ENCODE measurements around the gene ALG2. TPM values are rescaled to one million over a fixed set of nuclear protein-coding genes. Genes with fewer than 3 reads are reported as not detected.

The ALG2 gene
- total RNA-seq, 1 donor from 2014 or later = 25.0 TPM

DNA sequence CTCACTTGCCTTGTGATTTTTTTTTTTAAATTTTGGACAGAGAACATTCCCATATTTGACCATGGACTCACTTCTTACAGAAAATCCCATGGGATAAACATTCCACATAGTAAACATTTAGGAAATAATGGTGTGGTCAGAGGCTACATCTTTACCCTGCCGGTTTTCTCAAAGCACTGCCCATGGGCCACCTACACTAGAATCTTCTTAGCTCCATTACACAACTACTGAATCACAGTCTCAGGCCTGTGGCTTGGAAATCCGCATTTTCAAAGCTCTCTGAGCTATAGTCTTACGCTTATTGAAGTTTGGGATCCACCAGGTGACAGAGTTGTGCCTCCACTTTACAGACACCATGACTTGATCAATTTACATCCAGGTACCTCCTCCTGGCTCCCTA, 39.4 kb downstream of the ALG2 start:
- no peak overlapping the region for H3K4me3 ChIP-seq
- H3K4me1 ChIP-seq = no peaks in the 10 kb centered on the region
- H3K9ac ChIP-seq = no peak overlapping the region
- no peak for DNase-seq (ENCODE audit: low spot score)
- Mint-ChIP-seq H3K36me3 (no peaks in the 10 kb centered on the region), H3K4me1 (peaks cover 8% of the 10 kb centered on the region), H3K9me3 (no peaks in the 10 kb centered on the region), H3K4me3 (no peak overlapping the region), H3K27me3 (ENCODE audit: insufficient read depth, low read depth) (peaks cover 5% of the 10 kb centered on the region), H3K27ac (no peak overlapping the region)
- H2AFZ ChIP-seq (replicated peaks) = no peak overlapping the region
- no peaks in the 10 kb centered on the region for H3F3A ChIP-seq (ENCODE audit: low read depth)
- no peaks in the 10 kb centered on the region for H3K9me3 ChIP-seq (ENCODE audit: low read depth)
- TF ChIP-seq, protein P1, sequence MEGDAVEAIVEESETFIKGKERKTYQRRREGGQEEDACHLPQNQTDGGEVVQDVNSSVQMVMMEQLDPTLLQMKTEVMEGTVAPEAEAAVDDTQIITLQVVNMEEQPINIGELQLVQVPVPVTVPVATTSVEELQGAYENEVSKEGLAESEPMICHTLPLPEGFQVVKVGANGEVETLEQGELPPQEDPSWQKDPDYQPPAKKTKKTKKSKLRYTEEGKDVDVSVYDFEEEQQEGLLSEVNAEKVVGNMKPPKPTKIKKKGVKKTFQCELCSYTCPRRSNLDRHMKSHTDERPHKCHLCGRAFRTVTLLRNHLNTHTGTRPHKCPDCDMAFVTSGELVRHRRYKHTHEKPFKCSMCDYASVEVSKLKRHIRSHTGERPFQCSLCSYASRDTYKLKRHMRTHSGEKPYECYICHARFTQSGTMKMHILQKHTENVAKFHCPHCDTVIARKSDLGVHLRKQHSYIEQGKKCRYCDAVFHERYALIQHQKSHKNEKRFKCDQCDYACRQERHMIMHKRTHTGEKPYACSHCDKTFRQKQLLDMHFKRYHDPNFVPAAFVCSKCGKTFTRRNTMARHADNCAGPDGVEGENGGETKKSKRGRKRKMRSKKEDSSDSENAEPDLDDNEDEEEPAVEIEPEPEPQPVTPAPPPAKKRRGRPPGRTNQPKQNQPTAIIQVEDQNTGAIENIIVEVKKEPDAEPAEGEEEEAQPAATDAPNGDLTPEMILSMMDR (IDR thresholded peaks at IDR 0.05) = no peak
- TF ChIP-seq EZH2 (IDR thresholded peaks at IDR 0.05) (no peak), EZH2phosphoT487 (IDR thresholded peaks at IDR 0.05) (no peak)
- H4K20me1 ChIP-seq (ENCODE audit: low read depth) = no peaks in the 10 kb centered on the region
- H3K27ac ChIP-seq = no peak overlapping the region
- H3K4me2 ChIP-seq = no peak overlapping the region
- H3K36me3 ChIP-seq = no peaks in the 10 kb centered on the region
- no peaks in the 10 kb centered on the region for H3K79me2 ChIP-seq (ENCODE audit: low read depth)
- H3K27me3 ChIP-seq = no peaks in the 10 kb centered on the region

DNA sequence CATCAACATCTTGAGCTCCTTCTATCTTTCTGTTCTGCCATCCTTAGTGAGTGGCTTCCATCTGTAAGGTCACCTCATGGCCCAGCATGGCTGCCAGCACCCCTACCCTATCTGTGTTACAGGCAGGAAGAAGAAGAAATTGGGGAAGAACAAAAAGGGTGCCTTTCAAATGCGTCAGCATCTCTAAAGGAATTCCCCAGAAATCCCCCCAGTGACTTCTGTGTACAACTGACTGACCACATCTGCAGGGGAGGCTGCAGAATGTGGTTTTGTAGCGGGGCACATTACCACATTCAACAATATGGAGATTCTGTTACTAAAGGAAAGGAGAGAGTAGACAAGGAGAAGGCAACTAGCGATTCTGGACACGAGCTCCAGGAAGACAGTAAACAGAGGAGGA, 40.1 kb downstream of the ALG2 start:
- no peaks in the 10 kb centered on the region for H3K27me3 ChIP-seq
- peaks cover 5% of the 10 kb centered on the region for H3K27me3 Mint-ChIP-seq (ENCODE audit: insufficient read depth, low read depth)
- TF ChIP-seq, protein P1 (IDR thresholded peaks at IDR 0.05) = no peak
- no peak for TF ChIP-seq EZH2phosphoT487 (IDR thresholded peaks at IDR 0.05)
- no peak for TF ChIP-seq EZH2 (IDR thresholded peaks at IDR 0.05)
- no peak overlapping the region for H3K4me2 ChIP-seq
- H3K79me2 ChIP-seq (ENCODE audit: low read depth) = no peaks in the 10 kb centered on the region
- H3K36me3 ChIP-seq = no peaks in the 10 kb centered on the region
- no peaks in the 10 kb centered on the region for H3K9me3 ChIP-seq (ENCODE audit: low read depth)
- no peak overlapping the region for H2AFZ ChIP-seq (replicated peaks)
- H4K20me1 ChIP-seq (ENCODE audit: low read depth) = no peaks in the 10 kb centered on the region
- no peak for DNase-seq (ENCODE audit: low spot score)
- H3K27ac ChIP-seq = no peak overlapping the region
- H3K4me1 ChIP-seq = peaks cover 6% of the 10 kb centered on the region
- no peak overlapping the region for H3K9ac ChIP-seq
- no peak overlapping the region for H3K4me3 Mint-ChIP-seq
- no peaks in the 10 kb centered on the region for H3F3A ChIP-seq (ENCODE audit: low read depth)
- peaks cover 13% of the 10 kb centered on the region for H3K4me1 Mint-ChIP-seq
- no peaks in the 10 kb centered on the region for H3K36me3 Mint-ChIP-seq
- no peaks in the 10 kb centered on the region for H3K9me3 Mint-ChIP-seq
- no peak overlapping the region for H3K27ac Mint-ChIP-seq
- no peak overlapping the region for H3K4me3 ChIP-seq

GRCh38 chr9:99181206-99181605, 40.5 kb downstream of the ALG2 start:
- Mint-ChIP-seq H3K4me1 (peaks cover 17% of the 10 kb centered on the region), H3K36me3 (no peaks in the 10 kb centered on the region), H3K27me3 (ENCODE audit: insufficient read depth, low read depth) (peaks cover 5% of the 10 kb centered on the region), H3K9me3 (no peaks in the 10 kb centered on the region), H3K4me3 (no peak overlapping the region), H3K27ac (peak overlapping the region; percentile 50)
- no peak for DNase-seq (ENCODE audit: low spot score)
- no peaks in the 10 kb centered on the region for H4K20me1 ChIP-seq (ENCODE audit: low read depth)
- H3K9me3 ChIP-seq (ENCODE audit: low read depth) = no peaks in the 10 kb centered on the region
- no peaks in the 10 kb centered on the region for H3K79me2 ChIP-seq (ENCODE audit: low read depth)
- H3F3A ChIP-seq (ENCODE audit: low read depth) = no peaks in the 10 kb centered on the region
- no peak overlapping the region for H3K4me2 ChIP-seq
- TF ChIP-seq EZH2phosphoT487 (IDR thresholded peaks at IDR 0.05) (no peak), EZH2 (IDR thresholded peaks at IDR 0.05) (no peak)
- TF ChIP-seq, protein P1 (IDR thresholded peaks at IDR 0.05) = no peak
- H3K4me3 ChIP-seq = no peak overlapping the region
- H3K27me3 ChIP-seq = no peaks in the 10 kb centered on the region
- H3K27ac ChIP-seq = no peak overlapping the region
- no peak overlapping the region for H3K9ac ChIP-seq
- peaks cover 10% of the 10 kb centered on the region for H3K4me1 ChIP-seq
- H2AFZ ChIP-seq (replicated peaks) = no peak overlapping the region
- no peaks in the 10 kb centered on the region for H3K36me3 ChIP-seq
